ENCODE results near the gene PCSK4.

DNA sequence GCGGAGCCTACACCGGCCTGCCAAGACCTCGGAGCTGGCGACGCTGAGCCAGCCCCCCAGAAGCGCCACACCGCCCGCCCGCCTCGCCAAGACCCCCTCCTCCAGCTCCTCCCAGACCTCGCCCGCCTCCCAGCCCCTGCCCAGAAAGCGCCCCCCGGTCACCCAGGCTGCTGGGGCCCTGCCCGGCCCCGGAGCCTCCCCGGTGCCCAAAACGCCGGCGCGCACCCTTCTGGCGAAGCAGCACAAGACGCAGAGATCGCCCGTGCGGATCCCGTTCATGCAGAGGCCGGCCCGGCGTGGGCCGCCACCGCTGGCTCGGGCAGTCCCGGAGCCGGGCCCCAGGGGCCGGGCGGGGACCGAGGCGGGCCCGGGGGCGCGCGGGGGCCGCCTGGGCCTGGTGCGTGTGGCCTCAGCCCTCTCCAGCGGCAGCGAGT lies 21.3 kb downstream of the PCSK4 start:
- TF ChIP-seq ZNF232 (CRISPR knock-in tag; IDR thresholded peaks at IDR 0.05; ENCODE audit: borderline replicate concordance) (no peak), ZNF556 (CRISPR knock-in tag; IDR thresholded peaks at IDR 0.05; ENCODE audit: borderline replicate concordance) (no peak)
- TF ChIP-seq, protein P1, sequence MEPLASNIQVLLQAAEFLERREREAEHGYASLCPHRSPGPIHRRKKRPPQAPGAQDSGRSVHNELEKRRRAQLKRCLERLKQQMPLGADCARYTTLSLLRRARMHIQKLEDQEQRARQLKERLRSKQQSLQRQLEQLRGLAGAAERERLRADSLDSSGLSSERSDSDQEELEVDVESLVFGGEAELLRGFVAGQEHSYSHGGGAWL (CRISPR knock-in tag; IDR thresholded peaks at IDR 0.05): no peak

Data from HepG2 (cell line).